Measurements from ENCODE around the gene SYNE4.
"Not testable (repeated sequence)": the region's sequence is repeated elsewhere in the genome, so short reads cannot be mapped to it uniquely, and the experiment has no call there.

SYNE4 gene

DNA sequence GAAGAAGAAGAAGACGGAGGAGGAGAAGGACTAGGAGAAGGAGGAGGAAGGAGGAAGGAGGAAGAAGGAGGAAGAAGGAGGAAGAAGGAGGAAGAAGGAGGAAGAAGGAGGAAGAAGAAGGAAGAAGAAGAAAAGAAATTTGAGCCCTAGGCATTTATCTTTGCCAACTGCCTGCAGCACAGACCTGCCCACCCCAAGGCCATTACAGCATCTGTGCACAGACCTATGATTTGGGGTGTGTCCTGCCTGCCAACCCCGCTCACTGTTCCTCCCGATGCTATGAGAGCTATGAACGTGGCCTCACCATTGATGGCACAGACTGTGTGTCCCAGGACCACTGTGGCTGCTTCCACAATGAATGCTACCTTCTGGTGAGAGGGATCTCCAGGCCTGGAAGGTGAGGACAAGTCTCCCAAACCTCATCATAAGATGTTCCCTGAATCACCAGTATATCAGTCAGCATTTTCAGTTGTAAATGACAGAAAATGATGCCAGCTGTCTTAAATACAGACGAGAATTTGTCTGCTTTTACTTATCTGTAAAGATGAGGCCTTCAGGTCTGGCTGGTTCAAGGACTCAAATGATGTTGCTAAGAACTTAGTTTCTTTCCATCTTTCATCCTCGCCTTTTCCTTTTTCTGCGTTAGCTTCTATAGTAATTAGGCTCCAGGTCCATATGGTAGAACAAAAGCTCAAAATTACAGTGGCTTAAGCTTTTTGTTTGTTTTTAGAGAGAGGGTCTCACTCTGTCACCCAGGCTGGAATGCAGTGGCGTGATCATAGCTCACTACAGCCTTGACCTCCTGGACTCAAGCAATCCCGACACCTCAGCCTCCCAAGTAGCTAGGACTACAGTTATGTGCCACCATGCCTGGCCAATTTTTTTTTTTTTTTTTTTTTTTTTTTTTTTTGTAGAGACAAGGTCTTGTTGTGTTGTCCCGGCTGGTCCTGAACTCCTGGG lies 17.6 kb downstream of the SYNE4 start:
- DNase-seq (ENCODE audit: low read depth) = no peak

DNA sequence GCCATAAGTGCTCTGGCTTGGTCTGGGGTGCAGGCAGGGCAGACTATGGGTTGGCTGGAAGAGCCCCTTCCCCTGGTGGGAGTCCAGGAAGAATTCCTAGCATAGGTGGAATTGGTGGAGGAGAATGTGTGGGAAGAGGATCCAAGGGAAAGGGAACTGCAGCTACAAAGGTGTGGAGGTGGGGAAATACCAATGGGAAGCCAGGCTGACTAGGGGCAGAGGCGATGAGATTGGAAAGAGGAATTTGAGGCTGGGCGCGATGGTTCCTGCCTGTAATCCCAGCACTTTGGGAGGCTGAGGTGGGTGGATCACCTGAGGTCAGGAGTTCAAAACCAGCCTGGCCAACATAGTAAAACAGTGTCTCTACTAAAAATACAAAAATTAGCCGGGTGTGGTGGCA lies 18.5 kb downstream of the SYNE4 start:
- no peak for DNase-seq (ENCODE audit: low read depth)

DNA sequence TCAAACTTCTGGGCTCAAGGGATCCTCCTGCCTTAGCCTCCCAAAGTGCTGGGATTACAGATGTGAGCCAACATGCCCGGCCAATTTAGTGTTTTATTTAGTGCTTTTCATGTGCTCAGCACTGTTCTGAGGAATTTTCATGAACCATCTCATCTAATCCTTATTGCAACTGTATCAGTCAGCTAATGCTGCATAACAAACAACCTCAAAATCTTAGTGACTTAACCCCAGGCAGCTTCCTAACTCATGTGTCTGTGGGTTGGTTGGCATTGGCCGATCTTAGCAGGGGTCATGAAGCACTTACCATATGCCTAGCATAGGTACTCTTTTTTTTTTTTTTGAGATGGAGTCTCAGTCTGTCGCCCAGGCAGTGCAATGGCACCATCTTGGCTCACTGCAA lies 19.8 kb downstream of the SYNE4 start:
- DNase-seq (ENCODE audit: low read depth) = no peak

DNA sequence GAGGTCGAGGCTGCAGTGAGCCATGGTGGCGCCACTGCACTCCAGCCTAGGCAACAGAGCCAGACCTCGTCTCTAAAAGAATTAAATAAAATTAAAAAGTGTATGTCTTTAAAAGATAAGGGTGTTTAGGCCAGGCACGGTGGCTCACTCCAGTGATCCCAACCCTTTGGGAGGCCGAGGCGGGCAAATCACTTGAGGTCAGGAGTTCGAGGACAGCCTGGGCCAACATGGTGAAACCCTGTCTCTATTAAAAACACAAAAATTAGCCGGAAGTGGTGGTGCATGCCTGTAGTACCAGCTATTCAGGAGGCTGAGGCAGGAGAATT lies 21.1 kb downstream of the SYNE4 start:
- no peak for DNase-seq (ENCODE audit: low read depth)

DNA sequence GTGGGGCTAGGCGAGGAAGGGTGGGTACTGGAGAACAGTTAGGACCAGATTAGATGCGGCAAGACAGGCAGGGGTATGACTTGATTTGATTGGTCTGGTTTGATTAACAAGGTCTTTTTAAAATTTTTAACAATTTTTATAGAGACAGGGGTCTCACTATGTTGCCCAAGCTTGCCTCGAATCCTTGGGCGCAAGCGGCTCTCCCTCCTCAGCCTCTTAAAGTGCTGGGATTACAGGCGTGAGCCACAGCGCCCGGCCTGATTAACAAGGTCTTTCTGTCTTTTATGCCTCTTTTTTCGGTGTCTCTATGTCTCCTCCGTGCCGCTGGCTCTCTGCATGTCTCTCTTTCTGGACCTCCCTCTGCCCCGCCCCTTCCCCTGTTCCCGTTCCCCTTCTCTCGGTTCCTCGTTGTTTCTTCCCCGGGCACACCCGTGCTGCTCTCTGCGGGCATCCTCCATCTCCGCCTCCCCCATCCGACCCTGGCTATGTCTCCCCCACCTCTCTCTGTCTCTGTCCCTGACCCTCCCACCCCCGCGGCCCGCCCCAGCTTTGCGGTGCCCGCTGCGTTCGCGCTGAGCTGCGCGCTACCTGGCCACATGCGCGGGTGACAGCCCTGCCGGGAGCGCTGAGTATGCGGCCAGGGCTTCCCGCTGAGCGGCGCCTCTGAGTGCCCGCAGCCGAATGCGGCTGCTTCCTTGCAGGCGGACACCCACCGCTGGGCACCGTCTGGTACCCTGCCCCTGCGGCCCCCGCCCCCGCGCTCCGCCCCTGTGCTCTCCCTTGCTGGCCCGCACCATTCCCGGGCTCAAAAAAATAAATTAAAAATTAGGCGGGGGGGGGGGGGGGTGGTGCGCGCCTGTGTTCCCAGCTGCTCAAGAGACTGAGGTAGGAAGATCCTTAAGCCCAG lies 21.7 kb downstream of the SYNE4 start:
- no peak for DNase-seq (ENCODE audit: low read depth)

DNA sequence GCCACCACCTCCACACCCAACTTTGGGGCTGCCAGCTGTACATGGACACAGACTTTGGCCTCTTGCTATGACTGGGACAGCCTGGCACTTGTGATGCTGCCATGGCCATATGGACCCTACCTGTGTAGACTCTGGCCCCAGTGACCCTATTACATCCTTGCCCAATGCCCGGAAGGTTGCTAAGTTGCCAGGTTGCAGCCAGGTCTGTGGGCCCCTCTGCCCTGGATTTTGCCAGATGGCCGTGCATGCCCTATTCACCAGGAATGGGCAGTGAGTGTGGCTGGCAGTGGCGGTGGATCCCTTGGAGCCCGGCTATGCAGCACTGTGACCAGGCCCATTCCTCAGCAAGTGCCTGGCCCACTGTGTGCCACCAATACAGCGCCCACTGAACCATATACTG lies 22.5 kb downstream of the SYNE4 start:
- DNase-seq (ENCODE audit: low read depth) = no peak

DNA sequence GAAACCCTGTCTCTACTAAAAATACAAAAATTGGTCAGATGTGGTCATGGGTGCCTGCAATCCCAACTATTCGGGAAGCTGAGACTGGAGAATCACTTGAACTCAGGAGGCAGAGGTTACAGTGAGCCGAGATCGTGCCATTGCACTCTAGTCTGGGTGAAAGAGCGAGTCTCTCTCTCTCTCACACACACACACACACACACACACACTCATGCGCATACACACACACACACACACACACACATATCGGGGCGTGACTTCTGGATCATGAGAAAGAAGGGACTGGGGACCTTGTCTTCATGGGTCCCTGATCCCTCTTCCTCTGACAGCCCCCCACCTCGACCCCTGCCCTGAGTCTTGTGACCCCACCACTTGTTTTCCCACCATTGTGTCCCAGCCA lies 25.4 kb downstream of the SYNE4 start:
- DNase-seq (ENCODE audit: low read depth) = no peak

DNA sequence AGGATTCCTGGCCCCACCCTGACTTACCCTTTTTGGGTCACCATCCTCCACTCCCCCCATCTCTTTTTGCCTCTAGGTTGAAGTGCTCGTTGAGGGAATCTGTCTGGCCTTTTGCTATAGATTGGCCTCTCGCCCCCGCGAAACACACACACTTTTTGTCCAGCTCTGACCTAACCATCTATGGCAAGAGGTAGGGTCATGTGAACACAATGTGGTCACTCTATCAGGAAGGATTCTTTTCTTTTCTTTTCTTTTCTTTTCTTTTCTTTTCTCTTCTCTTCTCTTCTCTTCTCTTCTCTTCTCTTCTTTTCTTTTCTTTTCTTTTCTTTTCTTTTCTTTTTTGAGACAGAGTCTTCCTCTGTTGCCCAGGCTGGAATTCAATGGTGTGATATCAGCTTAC lies 27.6 kb downstream of the SYNE4 start:
- not testable (repeated sequence) for DNase-seq (ENCODE audit: low read depth)

DNA sequence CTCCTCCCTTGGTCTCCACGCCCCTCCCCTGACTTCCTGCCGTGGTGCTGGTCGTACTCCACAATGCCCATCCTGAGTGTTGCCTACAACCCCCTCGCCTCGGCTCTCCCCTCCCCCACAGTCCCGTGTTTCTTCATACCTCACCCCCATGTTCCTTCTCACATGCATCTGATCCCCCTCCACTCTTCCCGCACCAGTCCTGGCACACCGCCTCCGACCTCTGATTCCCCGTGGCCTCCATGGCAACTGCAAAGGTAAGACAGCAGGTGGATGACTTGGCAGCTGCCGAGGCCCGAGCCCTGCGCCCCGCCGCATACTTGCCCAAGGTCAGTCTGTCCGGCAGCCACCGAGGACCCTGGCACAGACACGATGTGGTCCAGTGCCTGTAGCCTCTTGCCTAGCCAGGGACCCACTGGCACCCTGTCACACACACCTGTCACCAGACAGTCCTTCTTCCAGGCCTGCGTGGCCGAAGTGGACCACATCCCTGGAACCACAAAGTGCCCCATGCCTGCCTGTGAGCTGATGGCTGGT lies 29.7 kb downstream of the SYNE4 start:
- no peak for DNase-seq (ENCODE audit: low read depth)

DNA sequence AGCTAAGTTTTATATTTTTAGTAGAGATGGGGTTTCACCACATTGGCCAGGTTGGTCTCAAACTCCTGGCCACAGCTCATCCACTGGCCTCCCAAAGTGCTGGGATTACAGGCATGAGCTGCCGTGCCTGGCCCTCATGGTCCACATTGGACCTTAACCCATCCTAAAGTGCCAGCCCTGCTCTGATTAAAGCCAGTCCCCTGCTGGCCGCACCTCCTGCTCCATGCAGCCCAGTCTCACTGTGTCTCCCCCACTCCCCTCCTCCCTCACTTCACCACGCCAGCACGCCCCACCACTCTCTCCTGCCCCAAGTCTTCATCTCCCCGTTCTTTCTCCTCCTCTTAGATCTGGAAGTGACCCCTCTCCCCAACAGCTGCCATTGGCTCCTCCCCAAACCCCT lies 30.3 kb downstream of the SYNE4 start:
- DNase-seq (ENCODE audit: low read depth) = no peak

DNA sequence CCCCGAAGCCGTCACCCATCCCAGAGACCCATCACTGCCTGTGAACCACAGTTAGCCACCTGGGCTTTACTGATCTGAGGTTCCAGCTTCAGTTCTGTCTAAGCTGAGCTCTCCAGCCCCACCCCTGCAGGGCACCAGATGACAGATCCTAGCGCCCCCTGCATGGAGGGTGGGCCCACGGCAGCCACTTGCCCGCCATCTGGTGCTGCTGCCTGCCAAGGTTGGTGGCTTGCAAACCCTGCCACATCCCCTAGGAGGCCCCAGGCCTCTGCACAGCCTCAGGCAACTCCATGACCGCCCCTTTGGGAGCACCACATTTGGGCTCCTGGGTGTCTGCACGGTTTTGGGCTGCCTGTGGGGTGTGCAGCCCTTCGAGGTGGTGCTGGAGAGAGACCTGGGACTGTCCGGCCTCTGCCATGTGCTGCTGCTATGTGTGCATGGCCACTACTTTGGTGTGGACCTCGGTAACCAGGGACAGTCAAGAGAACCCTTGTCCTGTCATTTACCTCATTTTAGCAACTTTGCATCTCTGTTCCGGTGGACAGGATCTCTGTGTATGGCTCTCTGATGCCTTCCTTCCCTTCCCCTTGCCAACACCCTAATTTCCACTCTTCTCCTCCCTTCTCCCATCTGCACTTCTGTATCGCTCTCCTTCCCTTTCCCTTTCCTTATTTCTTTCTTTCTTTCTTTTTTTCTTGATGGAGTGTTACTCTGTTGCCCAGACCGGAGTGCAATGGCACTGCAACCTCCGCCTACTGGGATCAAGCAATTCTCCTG lies 31.0 kb downstream of the SYNE4 start:
- DNase-seq (ENCODE audit: low read depth) = peak; percentile 21

DNA sequence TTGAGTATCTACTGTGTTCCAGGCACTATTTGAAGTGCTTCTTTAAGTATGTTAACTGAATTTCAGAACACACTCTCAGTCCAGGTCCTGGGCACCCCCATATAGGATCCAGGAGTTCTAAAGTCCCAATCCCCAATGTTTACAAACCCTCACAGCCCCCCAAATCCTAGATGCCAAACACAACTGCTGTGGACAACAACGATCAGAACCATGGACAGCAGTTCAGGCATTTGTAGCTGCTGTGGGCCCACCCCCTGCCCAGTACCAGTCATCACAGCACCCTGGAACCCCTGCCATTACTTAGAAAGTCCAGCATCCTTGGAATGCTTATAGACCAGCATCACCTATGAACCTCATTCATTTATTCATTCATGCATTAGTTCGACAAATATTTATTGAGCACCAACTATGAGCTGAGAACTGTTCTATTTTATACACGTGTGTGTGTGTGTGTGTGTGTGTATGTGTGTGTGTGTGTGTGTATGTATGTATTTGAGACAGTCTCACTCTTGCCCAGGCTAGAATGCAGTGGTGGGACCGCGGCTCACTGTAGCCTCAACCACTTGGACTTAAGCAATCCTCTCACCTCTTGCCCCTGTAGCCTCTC lies 32.9 kb downstream of the SYNE4 start:
- peak; percentile 33 for DNase-seq (ENCODE audit: low read depth)

DNA sequence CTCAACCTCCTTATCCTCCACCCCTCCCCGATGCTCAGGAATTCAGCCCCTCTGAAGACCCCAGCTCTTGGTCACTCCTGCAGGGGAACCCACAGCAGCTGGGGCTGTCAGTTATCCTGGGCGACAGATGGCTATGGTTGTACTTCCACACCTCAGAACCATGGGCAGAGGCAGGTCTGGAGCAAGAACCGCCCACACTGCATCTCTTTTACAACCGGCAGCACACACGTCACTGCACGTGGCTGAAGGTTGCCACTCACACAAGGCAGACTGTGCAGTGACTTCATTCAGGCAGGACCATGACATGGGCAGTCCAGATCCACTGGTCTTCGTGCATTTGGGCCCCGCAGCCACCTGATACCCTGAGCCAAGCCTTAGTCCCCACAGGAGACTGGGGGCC lies 35.1 kb downstream of the SYNE4 start:
- no peak for DNase-seq (ENCODE audit: low read depth)

DNA sequence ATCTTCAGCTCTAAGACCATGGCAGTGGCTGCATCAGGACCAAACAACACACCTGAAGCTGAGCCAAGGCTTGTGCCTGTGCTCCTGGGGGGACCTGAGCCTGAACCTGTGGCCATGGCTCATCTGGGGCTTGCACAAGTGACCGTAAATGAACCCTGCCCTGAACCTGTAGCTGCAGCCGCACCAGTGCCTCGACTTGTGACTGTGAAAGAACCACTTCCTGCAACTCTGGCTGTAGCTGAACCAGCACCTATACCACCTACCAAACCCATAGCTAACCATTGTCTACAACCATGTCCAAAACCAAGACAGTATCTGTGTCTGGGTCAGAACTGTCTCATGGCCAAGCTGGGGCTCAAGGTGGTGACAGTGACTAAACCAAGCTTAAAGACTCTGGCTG lies 41.8 kb downstream of the SYNE4 start:
- no peak for DNase-seq (ENCODE audit: low read depth)

DNA sequence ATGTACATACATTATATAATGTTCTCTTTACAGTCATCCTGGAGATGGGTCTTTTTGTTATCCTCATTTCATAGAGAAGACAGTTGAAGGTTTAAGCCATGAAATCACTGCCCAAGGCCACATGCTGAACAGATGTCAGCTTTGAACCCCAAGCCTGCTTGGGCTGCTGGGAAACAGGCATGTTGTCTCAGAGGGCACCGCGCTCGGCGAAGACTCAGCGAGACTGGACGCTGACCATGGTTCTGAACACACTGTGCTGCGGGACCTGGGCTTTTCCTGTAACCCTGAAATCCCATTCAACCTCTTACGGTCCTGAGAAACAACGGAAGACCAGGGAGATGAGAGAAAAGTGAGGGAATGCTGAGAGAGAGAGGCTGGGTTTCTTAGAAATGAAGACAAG lies 45.1 kb downstream of the SYNE4 start:
- peak; percentile 22 for DNase-seq (ENCODE audit: low read depth)

DNA sequence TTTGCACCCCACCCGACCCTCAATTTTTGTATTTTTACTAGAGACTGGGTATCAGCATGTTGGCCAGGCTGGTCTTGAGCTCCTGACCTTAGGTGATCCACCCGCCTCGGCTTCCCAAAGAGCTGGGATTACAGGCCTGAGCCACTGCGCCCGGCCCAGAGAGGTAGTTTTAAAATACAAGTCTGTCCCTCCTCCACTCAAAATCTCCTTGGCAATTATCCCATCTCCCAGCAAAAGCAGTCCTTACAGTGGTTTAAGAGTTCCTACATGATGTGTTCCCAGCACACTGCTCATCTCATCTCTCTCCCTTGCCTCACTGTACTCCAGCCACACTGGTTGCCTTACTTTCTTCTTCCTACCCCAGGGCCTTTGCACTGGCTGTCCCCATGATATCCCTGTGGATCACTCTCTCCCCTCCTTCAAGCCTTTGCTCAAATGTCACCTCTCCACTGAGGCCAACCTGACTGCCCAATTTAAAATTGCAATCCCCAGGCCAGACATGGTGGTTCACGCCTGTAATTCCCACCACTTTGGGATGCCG lies 48.1 kb downstream of the SYNE4 start:
- DNase-seq (ENCODE audit: low read depth) = no peak

DNA sequence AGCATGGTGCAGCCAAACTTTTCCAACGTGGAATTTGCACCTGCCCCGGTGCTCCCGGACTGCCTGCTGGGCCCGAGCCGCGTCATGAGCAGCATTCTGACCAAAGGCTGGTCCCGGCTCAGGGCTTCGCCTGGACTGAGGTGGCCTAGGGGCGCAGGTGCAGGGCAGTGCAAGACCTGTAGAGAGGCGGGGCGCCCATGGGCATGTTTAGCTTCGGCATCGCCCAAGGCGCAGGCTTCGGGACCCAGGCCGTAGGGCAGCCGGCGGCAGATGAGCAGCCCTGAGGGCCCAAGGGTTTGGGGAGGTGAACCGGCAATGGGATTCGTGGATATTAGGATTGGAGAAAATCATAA lies 48.7 kb downstream of the SYNE4 start:
- no peak for DNase-seq (ENCODE audit: low read depth)

DNA sequence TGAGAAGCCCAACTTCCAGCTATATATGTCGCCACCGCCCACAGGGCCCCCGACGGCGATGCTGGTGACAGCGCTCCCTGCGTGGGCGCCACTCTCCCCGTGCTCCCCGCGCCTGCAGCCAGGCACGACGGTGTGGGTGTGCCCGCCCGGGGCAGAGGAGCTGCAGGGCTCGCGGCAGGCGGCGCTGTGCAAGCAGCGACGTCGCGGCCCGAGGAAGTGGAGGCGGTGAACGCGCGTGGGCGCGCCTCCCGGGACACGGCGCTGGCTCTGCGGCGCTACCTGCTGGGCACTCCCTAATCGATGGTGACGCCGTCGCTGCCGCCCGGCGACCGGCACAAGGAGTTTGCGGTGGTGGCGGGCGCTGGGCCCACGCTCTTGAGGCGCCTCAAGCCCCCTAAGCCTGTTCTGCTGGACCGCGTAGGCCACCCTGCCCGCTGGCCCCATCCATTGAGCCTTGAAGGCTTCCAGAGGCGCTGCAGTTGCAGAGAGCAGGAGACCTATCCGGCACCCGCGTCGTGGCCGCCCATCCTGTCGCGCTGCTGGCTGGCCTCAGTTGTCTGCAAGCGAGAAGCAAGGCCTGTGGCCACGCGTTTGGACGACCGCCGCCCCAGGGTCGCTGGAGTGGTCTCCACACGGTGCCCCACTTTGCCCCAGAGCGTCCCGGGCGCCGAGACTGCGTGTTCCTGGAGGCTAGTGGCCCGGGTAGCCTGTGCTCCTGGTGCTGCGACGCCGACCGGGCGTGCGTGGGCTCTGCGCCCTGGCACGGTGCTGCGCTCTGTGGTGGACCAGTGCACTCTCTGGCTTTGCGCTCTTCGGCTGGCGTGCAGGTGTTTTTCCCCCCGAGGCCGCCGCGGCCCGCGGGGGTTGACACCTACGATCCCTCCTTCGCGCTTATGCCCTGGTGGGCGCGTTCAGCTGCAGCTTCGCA lies 49.3 kb downstream of the SYNE4 start:
- no peak for DNase-seq (ENCODE audit: low read depth)

DNA sequence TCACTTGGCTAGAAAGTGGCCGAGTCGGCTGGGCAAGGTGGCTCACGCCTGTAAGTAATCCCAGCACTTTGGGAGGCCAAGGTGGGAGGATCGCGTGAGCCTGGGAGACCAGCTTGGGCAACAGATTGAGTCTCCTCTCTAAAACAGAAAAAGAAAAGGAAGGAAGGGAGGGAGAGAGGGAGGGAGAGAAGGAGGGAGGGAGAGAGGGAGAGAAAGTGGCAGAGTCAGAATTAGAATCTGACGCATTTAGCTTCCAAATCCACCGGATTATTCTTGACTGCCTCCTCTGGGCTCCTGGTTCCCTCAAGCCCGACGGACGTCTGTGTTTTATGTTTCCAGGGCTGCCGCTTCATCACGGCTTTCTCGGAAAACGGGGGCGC lies 50.0 kb downstream of the SYNE4 start:
- no peak for DNase-seq (ENCODE audit: low read depth)

DNA sequence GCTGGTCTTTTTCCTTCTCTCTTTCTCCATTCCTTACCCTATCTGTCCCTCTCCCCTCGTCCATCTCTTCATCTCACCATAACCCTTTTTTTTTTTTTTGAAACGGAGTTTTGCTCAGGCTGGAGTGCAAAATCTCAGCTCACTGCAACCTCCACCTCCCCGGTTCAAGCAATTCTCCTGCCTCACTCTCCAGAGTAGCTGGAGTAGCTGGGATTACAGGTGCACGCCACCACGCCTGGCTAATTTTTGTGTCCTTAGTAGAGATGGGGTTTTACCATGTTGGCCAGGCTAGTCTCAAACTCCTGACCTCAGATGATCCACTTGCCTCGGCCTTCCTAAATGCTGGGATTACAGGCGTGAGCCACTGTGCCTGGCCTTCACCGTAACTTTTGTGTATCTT lies 51.2 kb downstream of the SYNE4 start:
- DNase-seq (ENCODE audit: low read depth) = not testable (repeated sequence)
